Transverse colon (tissue), 4 donors: ENCODE measurements around the gene GOLGA5. TPM values are rescaled to one million over a fixed set of nuclear protein-coding genes. Genes with fewer than 3 reads are reported as not detected.

Source experiments
- DNase-seq: peaks from one replicate; pipeline ENCODE4 v3.0.0-alpha.2; 2019
- H3K27ac ChIP-seq, 4 donors: fragments of 200-600 bp; sonication (generic); 2 replicates each; pipeline ENCODE4 v1.5.1; 2016 to 2018; ENCODE audit warnings: inconsistent platforms in 4 of 4
- H3K27me3 ChIP-seq: fragments of 200-600 bp; sonication (generic); 2 replicates; pipeline ENCODE4 v1.5.1; 2017; ENCODE audit warnings: inconsistent platforms
- H3K36me3 ChIP-seq, 4 donors: fragments of 200-600 bp; sonication (generic); 2 replicates each; pipeline ENCODE4 v1.5.1; 2017 to 2019; ENCODE audit warnings: inconsistent platforms in 4 of 4
- H3K4me1 ChIP-seq, 4 donors: fragments of 200-600 bp; sonication (generic); 2 replicates each; pipeline ENCODE4 v1.5.1; 2017 to 2020; ENCODE audit warnings: inconsistent platforms in 4 of 4
- H3K4me3 ChIP-seq, 4 donors: fragments of 200-600 bp; sonication (generic); 1 replicate in 1 of 4; 2 replicates in 3 of 4; pipeline versions ENCODE4 v1.5.1 to v1.6.1; 2017 to 2019; ENCODE audit warnings: inconsistent platforms in 4 of 4
- H3K9me3 ChIP-seq, 2 donors: fragments of 200-600 bp; sonication (generic); 2 replicates each; pipeline ENCODE4 v1.5.1; 2017 to 2019; ENCODE audit warnings: inconsistent platforms in 2 of 2
- CTCF ChIP-seq, 5 experiments: fragments of 200-600 bp in 3 of 5; fragments of 450-650 bp in 2 of 5; sonication (generic) in 3 of 5; IDR thresholded peaks; 1 replicate in 2 of 5; 2 replicates in 3 of 5; pipeline ENCODE4 v1.5.1; 2016 to 2017; ENCODE audit warnings: antibody characterized with exemption in 5 of 5, inconsistent platforms in 3 of 5, mild to moderate bottlenecking in 2 of 5, moderate library complexity in 1 of 5
- EP300 ChIP-seq: sonication (generic); formaldehyde crosslinking; IDR thresholded peaks from one replicate; pipeline ENCODE4 v1.6.1; 2017; ENCODE audit warnings: antibody characterized with exemption, low read depth
- POLR2A ChIP-seq: fragments of 450-650 bp; IDR thresholded peaks from one replicate; pipeline ENCODE4 v1.6.1; 2016; ENCODE audit warnings: antibody characterized with exemption, mild to moderate bottlenecking, moderate library complexity
- POLR2AphosphoS5 ChIP-seq, 3 donors: sonication (generic); formaldehyde crosslinking; IDR thresholded peaks; one replicate each; pipeline ENCODE4 v1.6.1; 2016; ENCODE audit warnings: antibody characterized with exemption in 3 of 3
- WGBS, 2 donors: methylation state at CpG; one replicate each; pipeline ENCODE4 v1.1.5; 2018; ENCODE audit warnings: low coverage in 1 of 2; 5-methylcytosine and 5-hydroxymethylcytosine counted together
- in situ Hi-C, 4 donors: fragments of 200-750 bp; cut with MboI; loops; one replicate each; pipeline versions ENCODE4 v1.15.0 to v1.15.1; 2017; ENCODE audit warnings: low sequenced_read_pairs in 3 of 4, low pct_ligation_motif_present in 1 of 4, low pct_unique_long_range_greater_than_20kb in 1 of 4
- intact Hi-C: fragments of 100-400 bp; cut with DNase I; formaldehyde crosslinking; loops from one replicate; pipeline ENCODE4 v1.15.1; 2023; ENCODE audit warnings: low total_unique reads
- total RNA-seq, 4 donors: library from RNA; depleted of rRNA; stranded (reverse); fragments of >200 nt; gene quantifications; one replicate each; pipeline ENCODE4 v1.1.0, GENCODE V29; 2016

Gene GOLGA5
- total RNA-seq, 4 donors from 2014 or later = 15.9 to 38.1 (median 30.3) TPM

- TF ChIP-seq EP300 (no peak), CTCF (IDR thresholded peaks at IDR 0.05) (no peak)
- Histone ChIP-seq H3K4me1 (no peaks in the 10 kb centered on the region), H3K4me3 (no peak overlapping the region), H3K27me3 (peaks cover 37% of the 10 kb centered on the region), H3K27ac (no peak overlapping the region), H3K9me3 (no peaks in the 10 kb centered on the region), H3K36me3 (no peaks in the 10 kb centered on the region)
- in situ Hi-C loops (no loop called here), intact Hi-C loops (no loop called here)
- WGBS, 2 donors = 46% methylated on average over 3 of the region's 3 CpGs
- DNase-seq = no peak
These were observed 90.3 kb downstream of the GOLGA5 start for GRCh38 chr14:92884410-92884809.

DNA sequence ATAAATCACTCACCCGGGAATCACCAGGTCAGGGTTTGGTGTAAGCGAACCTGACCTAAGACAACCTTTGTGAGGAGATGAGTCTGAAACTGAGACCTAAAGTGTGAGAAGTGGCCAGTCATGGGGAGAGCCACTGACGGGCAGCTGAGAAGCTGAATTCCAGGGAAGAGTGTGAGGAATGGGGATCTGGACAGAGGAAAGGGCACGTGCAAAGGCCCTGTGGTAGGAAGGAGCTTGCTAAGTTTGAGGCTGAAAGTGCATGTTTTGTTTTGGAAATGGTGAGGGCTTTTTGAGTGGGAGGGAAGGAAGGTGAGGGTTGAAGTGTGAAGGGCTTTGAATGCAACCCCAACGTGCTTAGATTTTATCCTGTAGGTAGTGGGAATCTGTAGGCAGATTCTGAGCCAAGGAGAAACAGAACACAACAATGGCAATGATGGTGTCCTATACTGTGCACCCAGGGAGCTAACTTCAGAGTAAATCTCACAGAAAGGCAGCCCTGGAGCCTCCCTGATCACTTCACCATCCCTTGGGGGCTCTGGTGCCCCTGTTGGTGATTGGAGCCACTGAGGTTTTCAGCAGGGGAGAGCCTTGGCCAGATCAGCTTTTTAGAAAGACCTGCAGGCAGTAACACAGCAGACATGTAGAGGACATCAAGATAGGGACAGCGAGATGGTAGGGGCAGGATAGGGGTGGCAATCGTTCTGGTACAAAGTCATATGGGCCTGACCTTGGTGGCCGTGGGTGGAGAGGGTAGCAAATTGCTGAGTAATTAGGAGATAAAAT, 91.4 kb downstream of the GOLGA5 start:
- TF ChIP-seq CTCF (IDR thresholded peaks at IDR 0.05) = no peak
- TF ChIP-seq POLR2A = no peak
- no peak for TF ChIP-seq EP300
- TF ChIP-seq POLR2AphosphoS5 (IDR thresholded peaks at IDR 0.05) = no peak
- in situ Hi-C loops (no loop called here), intact Hi-C loops (no loop called here)
- Histone ChIP-seq H3K4me1 (no peaks in the 10 kb centered on the region), H3K27ac (no peak overlapping the region), H3K27me3 (peaks cover 26% of the 10 kb centered on the region), H3K9me3 (no peaks in the 10 kb centered on the region), H3K4me3 (no peak overlapping the region), H3K36me3 (no peaks in the 10 kb centered on the region)
- DNase-seq = no peak
- WGBS, 2 donors = 42 to 73% methylated on average over 3 to 8 of the region's 8 CpGs

DNA sequence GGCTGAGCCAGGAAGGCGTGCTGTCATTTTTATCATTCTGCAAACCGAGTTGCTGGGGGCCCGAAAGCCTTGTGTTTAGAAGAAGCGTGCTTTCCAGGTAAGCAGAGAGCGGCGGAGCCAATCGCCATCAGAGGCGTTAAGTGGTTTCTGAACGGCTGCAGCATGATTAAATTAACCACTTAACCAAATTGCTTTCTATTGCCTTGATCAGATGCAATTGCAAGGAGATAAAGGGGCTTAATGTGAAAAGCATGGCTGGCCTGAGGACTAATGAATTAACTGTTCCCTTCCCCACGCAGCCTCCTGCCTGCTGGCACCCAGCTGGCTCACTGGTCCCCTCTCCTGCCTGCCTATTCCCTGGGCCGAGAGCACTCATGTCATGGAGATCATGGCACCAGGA, 92.2 kb downstream of the GOLGA5 start:
- TF ChIP-seq POLR2AphosphoS5 (IDR thresholded peaks at IDR 0.05) = no peak
- no peak for TF ChIP-seq EP300
- no peak for TF ChIP-seq POLR2A
- no peak for TF ChIP-seq CTCF (IDR thresholded peaks at IDR 0.05)
- Histone ChIP-seq H3K4me1 (no peaks in the 10 kb centered on the region), H3K4me3 (no peak overlapping the region), H3K9me3 (no peaks in the 10 kb centered on the region), H3K27ac (no peak overlapping the region), H3K36me3 (no peaks in the 10 kb centered on the region), H3K27me3 (peaks cover 18% of the 10 kb centered on the region)
- DNase-seq = no peak
- 12 to 55% methylated on average over 3 to 11 of the region's 11 CpGs for WGBS, 2 donors
- in situ Hi-C loops (no loop called here), intact Hi-C loops (no loop called here)

- TF ChIP-seq POLR2A = no peak
- no peak for TF ChIP-seq POLR2AphosphoS5 (IDR thresholded peaks at IDR 0.05)
- TF ChIP-seq EP300 = no peak
- TF ChIP-seq CTCF (IDR thresholded peaks at IDR 0.05) = no peak
- in situ Hi-C loops = no loop called here
- no peaks in the 10 kb centered on the region for H3K4me1 ChIP-seq
- WGBS, 2 donors = 83 to 87% methylated on average over 1 of the region's 1 CpG
- H3K9me3 ChIP-seq = no peaks in the 10 kb centered on the region
- H3K4me3 ChIP-seq = no peak overlapping the region
- H3K36me3 ChIP-seq = no peaks in the 10 kb centered on the region
- H3K27me3 ChIP-seq = peaks cover 13% of the 10 kb centered on the region
- H3K27ac ChIP-seq = no peak overlapping the region
- no peak for DNase-seq
- intact Hi-C loops = no loop called here
These were observed 93.1 kb downstream of the GOLGA5 start for GRCh38 chr14:92887157-92887556.
